ENCODE measurements around the gene KCNS3.

GRCh38 chr2:17958466-17959092 lies 80.1 kb downstream of the KCNS3 start:
- no peak for TF ChIP-seq CTCF (IDR thresholded peaks at IDR 0.05)
- TF ChIP-seq EZH2 (IDR thresholded peaks at IDR 0.05) = no peak

Measured in neural progenitor cell (in vitro differentiated cells).